Measurements from ENCODE around the gene ATAD2B. TPM values are rescaled to one million over a fixed set of nuclear protein-coding genes. Genes with fewer than 3 reads are reported as not detected.

ATAD2B gene
- total RNA-seq, 2 experiments from 2014 or later: 13.2 to 14.3 TPM

DNA sequence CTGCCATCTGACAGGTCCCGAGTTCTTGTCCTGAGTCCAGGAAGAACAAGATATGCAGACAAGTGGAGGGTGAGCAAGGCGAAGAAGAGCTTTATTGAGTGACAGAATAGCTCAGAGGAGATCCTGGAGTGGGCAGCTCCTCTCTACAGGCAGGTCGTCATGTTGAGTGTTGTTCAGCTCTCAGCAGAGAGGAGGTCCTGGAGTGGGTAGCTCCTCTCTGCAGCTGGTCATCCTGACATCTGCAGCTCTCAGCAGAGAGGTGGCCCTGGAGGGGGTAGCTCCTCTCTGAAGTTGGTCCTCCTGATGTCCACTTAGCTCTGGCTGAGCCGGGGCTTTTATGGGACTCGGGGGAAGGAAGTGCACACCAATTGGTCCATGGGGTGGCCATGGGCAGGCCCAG, 90.4 kb downstream of the ATAD2B start:
- ChIA-PET POLR2A (no interaction called here), CTCF (interaction anchor here (3.4 kb wide), 1 partner anchor 12 kb away, joined by 26 read pairs; no protein-coding TSS in a partner anchor)
- Mint-ChIP-seq H3K4me1 (ENCODE audit: low read depth) (no peaks in the 10 kb centered on the region), H3K27ac (no peak overlapping the region), H3K9me3 (peaks cover 5% of the 10 kb centered on the region), H3K27me3 (no peaks in the 10 kb centered on the region), H3K36me3 (peaks cover 6% of the 10 kb centered on the region), H3K4me3 (no peak overlapping the region)
- no peak for DNase-seq
- intact Hi-C loops (cut with micrococcal nuclease): no loop called here

DNA sequence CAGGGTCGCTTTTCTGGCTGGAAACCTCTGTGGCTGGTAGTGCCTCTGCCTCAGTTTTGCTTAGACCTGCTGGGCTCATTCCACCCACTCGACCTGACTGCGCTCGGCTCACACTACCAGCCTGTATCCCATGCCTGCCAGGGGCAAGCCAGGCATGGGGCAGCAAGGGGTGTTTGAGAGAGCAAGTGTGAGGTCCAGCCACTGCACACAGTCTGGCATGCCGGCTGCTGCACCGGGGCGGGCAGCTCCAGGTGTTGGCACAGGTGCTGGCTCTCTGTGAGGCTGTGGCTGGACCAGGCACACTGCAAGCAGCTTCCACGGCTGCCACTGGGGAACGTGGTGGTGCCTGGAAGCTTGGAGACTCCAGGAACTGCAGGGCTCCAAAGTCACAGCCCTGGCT, 90.9 kb downstream of the ATAD2B start:
- Mint-ChIP-seq H3K27me3 (no peaks in the 10 kb centered on the region), H3K36me3 (peaks cover 6% of the 10 kb centered on the region), H3K27ac (no peak overlapping the region), H3K4me1 (ENCODE audit: low read depth) (no peaks in the 10 kb centered on the region), H3K4me3 (no peak overlapping the region), H3K9me3 (peaks cover 5% of the 10 kb centered on the region)
- intact Hi-C loops (cut with micrococcal nuclease): no loop called here
- CTCF ChIA-PET: interaction anchor here (3.4 kb wide), 1 partner anchor 11 kb away, joined by 26 read pairs; no protein-coding TSS in a partner anchor
- DNase-seq: no peak
- POLR2A ChIA-PET: no interaction called here

DNA sequence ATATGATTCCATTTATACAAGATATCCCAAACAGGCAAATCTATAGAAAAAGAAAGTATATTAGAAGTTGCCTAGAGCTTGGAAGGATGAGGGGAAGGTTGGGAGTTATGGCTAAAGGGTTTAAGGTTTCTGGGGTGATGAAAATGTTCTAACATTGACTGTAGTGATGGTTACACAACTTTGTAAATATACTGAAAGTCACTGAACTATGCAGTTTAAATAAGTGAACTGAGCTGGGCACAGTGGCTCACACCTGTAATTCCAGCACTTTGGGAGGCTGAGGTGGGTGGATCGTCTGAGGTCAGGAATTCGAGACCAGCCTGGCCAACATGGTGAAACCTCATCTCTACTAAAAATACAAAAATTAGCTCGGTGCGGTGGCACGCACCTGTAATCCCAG, 91.5 kb downstream of the ATAD2B start:
- intact Hi-C loops (cut with micrococcal nuclease): no loop called here
- Mint-ChIP-seq H3K4me3 (no peak overlapping the region), H3K27me3 (no peaks in the 10 kb centered on the region), H3K36me3 (peaks cover 3% of the 10 kb centered on the region), H3K9me3 (peaks cover 4% of the 10 kb centered on the region), H3K4me1 (ENCODE audit: low read depth) (peaks cover under 1% of the 10 kb centered on the region), H3K27ac (no peak overlapping the region)
- ChIA-PET POLR2A (no interaction called here), CTCF (interaction anchor here (3.4 kb wide), 1 partner anchor 11 kb away, joined by 26 read pairs; no protein-coding TSS in a partner anchor)
- no peak for DNase-seq

- no peak for DNase-seq
- CTCF ChIA-PET: interaction anchor here (1.5 to 6.2 kb wide), 2 partner anchors 98 to 255 kb away, joined by 3 to 87 read pairs; partner anchors contain the start of genes ATAD2B and TP53I3
- no peaks in the 10 kb centered on the region for H3K9me3 Mint-ChIP-seq
- H3K4me3 Mint-ChIP-seq: no peak overlapping the region
- H3K27ac Mint-ChIP-seq: no peak overlapping the region
- peaks cover 5% of the 10 kb centered on the region for H3K4me1 Mint-ChIP-seq (ENCODE audit: low read depth)
- POLR2A ChIA-PET: no interaction called here
- no peaks in the 10 kb centered on the region for H3K27me3 Mint-ChIP-seq
- peaks cover 2% of the 10 kb centered on the region for H3K36me3 Mint-ChIP-seq
- intact Hi-C loops (cut with micrococcal nuclease): loop anchor here (5.0 kb wide), 1 partner anchor 38 kb away; no protein-coding TSS in a partner anchor
Measured at GRCh38 chr2:23828986-23829385, 97.9 kb downstream of the ATAD2B start.

GRCh38 chr2:23828256-23828980, 98.5 kb downstream of the ATAD2B start:
- ChIA-PET POLR2A (interaction anchor here (1.0 kb wide), 1 partner anchor 98 kb away, joined by 3 read pairs; the partner anchor contains the start of gene ATAD2B), CTCF (interaction anchor here (1.5 to 6.2 kb wide), 2 partner anchors 98 to 256 kb away, joined by 3 to 87 read pairs; partner anchors contain the start of genes ATAD2B and TP53I3)
- Mint-ChIP-seq H3K9me3 (no peaks in the 10 kb centered on the region), H3K4me3 (no peak overlapping the region), H3K36me3 (peaks cover 2% of the 10 kb centered on the region), H3K27ac (no peak overlapping the region), H3K4me1 (ENCODE audit: low read depth) (peaks cover 5% of the 10 kb centered on the region), H3K27me3 (no peaks in the 10 kb centered on the region)
- no peak for DNase-seq
- intact Hi-C loops (cut with micrococcal nuclease): loop anchor here (5.0 kb wide), 1 partner anchor 39 kb away; no protein-coding TSS in a partner anchor

- Mint-ChIP-seq H3K9me3 (no peaks in the 10 kb centered on the region), H3K36me3 (peaks cover 6% of the 10 kb centered on the region), H3K4me3 (no peak overlapping the region), H3K27ac (peak overlapping the region; percentile 33), H3K27me3 (no peaks in the 10 kb centered on the region), H3K4me1 (ENCODE audit: low read depth) (peaks cover 5% of the 10 kb centered on the region)
- intact Hi-C loops (cut with micrococcal nuclease): loop anchor here (5.0 kb wide), 1 partner anchor 40 kb away; no protein-coding TSS in a partner anchor
- CTCF ChIA-PET: interaction anchor here (1.5 to 6.2 kb wide), 2 partner anchors 99 to 257 kb away, joined by 3 to 87 read pairs; partner anchors contain the start of genes ATAD2B and TP53I3
- POLR2A ChIA-PET: interaction anchor here (1.0 kb wide), 1 partner anchor 99 kb away, joined by 3 read pairs; the partner anchor contains the start of gene ATAD2B
- no peak for DNase-seq
Measured at GRCh38 chr2:23827287-23827686, 99.6 kb downstream of the ATAD2B start.

DNA sequence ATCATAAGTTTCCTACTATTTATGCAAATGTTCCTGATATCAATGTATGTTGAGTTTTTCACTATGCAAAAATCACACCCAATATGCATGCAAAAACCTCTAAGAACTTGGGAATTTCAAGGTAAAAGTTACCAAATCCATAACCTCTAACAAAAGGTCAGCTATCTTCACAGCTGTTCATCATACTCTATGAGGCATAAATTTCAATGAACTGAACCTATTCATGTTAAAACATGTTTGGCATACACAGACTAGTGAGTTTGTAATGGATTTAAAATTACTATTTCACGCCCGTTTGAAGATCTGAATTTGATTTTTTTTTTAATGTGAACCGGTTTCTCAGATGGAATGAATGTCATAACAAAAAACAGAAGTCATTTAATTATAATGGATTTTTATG, 100.2 kb downstream of the ATAD2B start:
- H3K9me3 Mint-ChIP-seq: no peaks in the 10 kb centered on the region
- CTCF ChIA-PET: interaction anchor here (6.2 kb wide), 1 partner anchor 257 kb away, joined by 87 read pairs; the partner anchor contains the start of gene TP53I3
- DNase-seq: no peak
- H3K27me3 Mint-ChIP-seq: no peaks in the 10 kb centered on the region
- peaks cover 5% of the 10 kb centered on the region for H3K4me1 Mint-ChIP-seq (ENCODE audit: low read depth)
- H3K4me3 Mint-ChIP-seq: no peak overlapping the region
- POLR2A ChIA-PET: no interaction called here
- no peak overlapping the region for H3K27ac Mint-ChIP-seq
- peaks cover 6% of the 10 kb centered on the region for H3K36me3 Mint-ChIP-seq
- intact Hi-C loops (cut with micrococcal nuclease): loop anchor here (5.0 kb wide), 1 partner anchor 41 kb away; no protein-coding TSS in a partner anchor

DNA sequence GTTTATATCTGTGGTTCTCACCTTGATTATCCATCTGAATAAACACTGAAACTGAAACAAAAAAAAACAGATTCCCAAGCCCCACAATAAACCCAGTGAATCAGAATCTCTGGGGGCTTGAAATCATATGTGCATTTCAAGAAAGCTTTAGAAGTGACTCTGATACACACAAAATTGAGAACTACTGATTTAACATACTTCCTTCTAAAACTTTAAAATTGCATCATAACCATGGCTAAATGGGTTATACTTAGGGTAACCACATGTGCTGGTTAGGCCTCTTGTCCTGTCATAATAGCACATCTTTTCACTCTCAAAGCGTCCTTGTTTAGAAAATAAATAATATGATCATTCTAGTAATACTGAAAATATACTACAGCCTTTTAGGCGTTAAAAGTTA, 100.9 kb downstream of the ATAD2B start:
- Mint-ChIP-seq H3K4me3 (no peak overlapping the region), H3K27me3 (no peaks in the 10 kb centered on the region), H3K27ac (no peak overlapping the region), H3K4me1 (ENCODE audit: low read depth) (peaks cover 5% of the 10 kb centered on the region), H3K36me3 (peaks cover 6% of the 10 kb centered on the region), H3K9me3 (no peaks in the 10 kb centered on the region)
- ChIA-PET POLR2A (interaction anchor here (0.6 kb wide), 1 partner anchor 252 kb away, joined by 5 read pairs; no protein-coding TSS in a partner anchor), CTCF (interaction anchor here (1.8 to 6.2 kb wide), 6 partner anchors 11 to 336 kb away, joined by 7 to 87 read pairs (median 30); partner anchors contain the start of genes ATAD2B and TP53I3)
- DNase-seq: no peak
- intact Hi-C loops (cut with micrococcal nuclease): loop anchor here (5.0 kb wide), 1 partner anchor 41 kb away; no protein-coding TSS in a partner anchor

- intact Hi-C loops (cut with micrococcal nuclease): loop anchor here (1.0 to 5.0 kb wide), 4 partner anchors 43 to 340 kb away; partner anchors contain the start of gene TP53I3
- Mint-ChIP-seq H3K27ac (no peak overlapping the region), H3K36me3 (peaks cover 3% of the 10 kb centered on the region), H3K4me3 (no peak overlapping the region), H3K27me3 (no peaks in the 10 kb centered on the region), H3K9me3 (no peaks in the 10 kb centered on the region), H3K4me1 (ENCODE audit: low read depth) (peaks cover 2% of the 10 kb centered on the region)
- DNase-seq: no peak
- POLR2A ChIA-PET: interaction anchor here (1.9 kb wide), 1 partner anchor 102 kb away, joined by 11 read pairs; the partner anchor contains the start of gene ATAD2B
- CTCF ChIA-PET: interaction anchor here (0.5 to 6.2 kb wide), 42 partner anchors 8 to 625 kb away, joined by 3 to 87 read pairs (median 4); partner anchors contain the start of genes ATAD2B, SF3B6 and TP53I3
Measured at GRCh38 chr2:23824777-23825212, 102.1 kb downstream of the ATAD2B start.

DNA sequence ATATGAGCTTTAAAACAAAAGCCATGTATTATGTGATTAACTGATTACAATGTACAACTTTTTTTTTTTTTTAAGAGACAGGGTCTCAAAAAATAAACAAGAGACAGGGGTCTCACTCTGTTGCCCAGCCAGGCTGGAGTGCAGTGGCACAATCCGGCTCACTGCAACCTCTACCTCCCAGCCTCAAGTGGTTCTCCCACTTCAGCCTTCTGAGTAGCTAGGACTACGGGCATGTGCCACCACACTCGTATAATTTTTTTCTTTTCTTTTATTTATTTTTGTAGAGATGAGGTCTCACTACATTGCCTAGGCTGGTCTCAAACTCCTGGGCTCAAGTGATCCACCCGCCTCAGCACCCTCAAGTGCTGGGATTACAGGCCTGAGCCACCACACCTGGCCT, 103.1 kb downstream of the ATAD2B start:
- intact Hi-C loops (cut with micrococcal nuclease): loop anchor here (1.0 kb wide), 3 partner anchors 102 to 340 kb away; partner anchors contain the start of gene TP53I3
- Mint-ChIP-seq H3K4me1 (ENCODE audit: low read depth) (peaks cover 2% of the 10 kb centered on the region), H3K9me3 (no peaks in the 10 kb centered on the region), H3K36me3 (peaks cover 3% of the 10 kb centered on the region), H3K27me3 (no peaks in the 10 kb centered on the region), H3K27ac (no peak overlapping the region), H3K4me3 (no peak overlapping the region)
- CTCF ChIA-PET: interaction anchor here (0.6 to 6.2 kb wide), 23 partner anchors 9 to 459 kb away, joined by 3 to 87 read pairs (median 5); partner anchors contain the start of genes ATAD2B, SF3B6 and TP53I3
- POLR2A ChIA-PET: interaction anchor here (1.9 kb wide), 1 partner anchor 102 kb away, joined by 11 read pairs; the partner anchor contains the start of gene ATAD2B
- DNase-seq: no peak

- intact Hi-C loops (cut with micrococcal nuclease): no loop called here
- Mint-ChIP-seq H3K36me3 (no peaks in the 10 kb centered on the region), H3K4me1 (ENCODE audit: low read depth) (no peaks in the 10 kb centered on the region), H3K9me3 (no peaks in the 10 kb centered on the region), H3K27ac (no peak overlapping the region), H3K27me3 (no peaks in the 10 kb centered on the region), H3K4me3 (no peak overlapping the region)
- ChIA-PET CTCF (interaction anchor here (1.5 kb wide), 1 partner anchor 10 kb away, joined by 6 read pairs; no protein-coding TSS in a partner anchor), POLR2A (no interaction called here)
- DNase-seq: no peak
Measured at GRCh38 chr2:23814963-23815362, 112.0 kb downstream of the ATAD2B start.

- Mint-ChIP-seq H3K4me1 (ENCODE audit: low read depth) (peaks cover 7% of the 10 kb centered on the region), H3K27ac (no peak overlapping the region), H3K4me3 (no peak overlapping the region), H3K27me3 (no peaks in the 10 kb centered on the region), H3K9me3 (no peaks in the 10 kb centered on the region), H3K36me3 (peaks cover 5% of the 10 kb centered on the region)
- ChIA-PET POLR2A (no interaction called here), CTCF (interaction anchor here (0.8 kb wide), 1 partner anchor 12 kb away, joined by 3 read pairs; no protein-coding TSS in a partner anchor)
- intact Hi-C loops (cut with micrococcal nuclease): no loop called here
- DNase-seq: no peak
Measured at GRCh38 chr2:23813438-23813837, 113.5 kb downstream of the ATAD2B start.
